Upper lobe of right lung (tissue), 1 donor: Measurements from ENCODE around the gene PCLO. TPM values are rescaled to one million over a fixed set of nuclear protein-coding genes. Genes with fewer than 3 reads are reported as not detected.

Experiments used
- ATAC-seq: fragments of 200-7000 bp; cut with Tn5 transposase; one replicate; pipeline ENCODE4 v1.9.1; 2020; ENCODE audit warnings: mild to moderate bottlenecking, moderate library complexity
- DNase-seq: peaks from one replicate; pipeline ENCODE4 v3.0.0-alpha.2; 2020
- H3K27ac ChIP-seq: fragments of 200-600 bp; one replicate; pipeline ENCODE4 v1.8.0; 2022
- H3K27me3 ChIP-seq: fragments of 200-600 bp; one replicate; pipeline ENCODE4 v1.8.0; 2022; ENCODE audit warnings: mild to moderate bottlenecking
- H3K36me3 ChIP-seq: fragments of 200-600 bp; one replicate; pipeline ENCODE4 v1.8.0; 2022
- H3K4me1 ChIP-seq: fragments of 200-600 bp; one replicate; pipeline ENCODE4 v1.8.0; 2022
- H3K4me3 ChIP-seq: fragments of 200-600 bp; one replicate; pipeline ENCODE4 v1.8.0; 2022; ENCODE audit warnings: mild to moderate bottlenecking
- H3K9me3 ChIP-seq: fragments of 200-600 bp; one replicate; pipeline ENCODE4 v1.8.0; 2022
- CTCF ChIP-seq: fragments of 200-600 bp; IDR thresholded peaks from one replicate; pipeline ENCODE4 v1.8.0; 2022; ENCODE audit warnings: antibody characterized with exemption
- intact Hi-C: fragments of 100-400 bp; cut with DNase I; formaldehyde crosslinking; loops from one replicate; pipeline ENCODE4 v1.11.0; 2022
- long read RNA-seq: library from polyadenylated mRNA; unstranded; transcript quantifications from one replicate; pipeline ENCODE4 v2.0.0, GENCODE V29; 2021
- total RNA-seq: library from RNA; stranded (reverse); fragmentation: NEBNext Ultra II Directional; extraction: Animal tissue kit (Norgen Biotek cat#: 25700); gene quantifications from one replicate; pipeline ENCODE4 v1.2.1, GENCODE V29; 2021
- donor health status: DM: no; HTN: yes; CAD: no; lungs with severe emphysema.

PCLO gene, protein sequence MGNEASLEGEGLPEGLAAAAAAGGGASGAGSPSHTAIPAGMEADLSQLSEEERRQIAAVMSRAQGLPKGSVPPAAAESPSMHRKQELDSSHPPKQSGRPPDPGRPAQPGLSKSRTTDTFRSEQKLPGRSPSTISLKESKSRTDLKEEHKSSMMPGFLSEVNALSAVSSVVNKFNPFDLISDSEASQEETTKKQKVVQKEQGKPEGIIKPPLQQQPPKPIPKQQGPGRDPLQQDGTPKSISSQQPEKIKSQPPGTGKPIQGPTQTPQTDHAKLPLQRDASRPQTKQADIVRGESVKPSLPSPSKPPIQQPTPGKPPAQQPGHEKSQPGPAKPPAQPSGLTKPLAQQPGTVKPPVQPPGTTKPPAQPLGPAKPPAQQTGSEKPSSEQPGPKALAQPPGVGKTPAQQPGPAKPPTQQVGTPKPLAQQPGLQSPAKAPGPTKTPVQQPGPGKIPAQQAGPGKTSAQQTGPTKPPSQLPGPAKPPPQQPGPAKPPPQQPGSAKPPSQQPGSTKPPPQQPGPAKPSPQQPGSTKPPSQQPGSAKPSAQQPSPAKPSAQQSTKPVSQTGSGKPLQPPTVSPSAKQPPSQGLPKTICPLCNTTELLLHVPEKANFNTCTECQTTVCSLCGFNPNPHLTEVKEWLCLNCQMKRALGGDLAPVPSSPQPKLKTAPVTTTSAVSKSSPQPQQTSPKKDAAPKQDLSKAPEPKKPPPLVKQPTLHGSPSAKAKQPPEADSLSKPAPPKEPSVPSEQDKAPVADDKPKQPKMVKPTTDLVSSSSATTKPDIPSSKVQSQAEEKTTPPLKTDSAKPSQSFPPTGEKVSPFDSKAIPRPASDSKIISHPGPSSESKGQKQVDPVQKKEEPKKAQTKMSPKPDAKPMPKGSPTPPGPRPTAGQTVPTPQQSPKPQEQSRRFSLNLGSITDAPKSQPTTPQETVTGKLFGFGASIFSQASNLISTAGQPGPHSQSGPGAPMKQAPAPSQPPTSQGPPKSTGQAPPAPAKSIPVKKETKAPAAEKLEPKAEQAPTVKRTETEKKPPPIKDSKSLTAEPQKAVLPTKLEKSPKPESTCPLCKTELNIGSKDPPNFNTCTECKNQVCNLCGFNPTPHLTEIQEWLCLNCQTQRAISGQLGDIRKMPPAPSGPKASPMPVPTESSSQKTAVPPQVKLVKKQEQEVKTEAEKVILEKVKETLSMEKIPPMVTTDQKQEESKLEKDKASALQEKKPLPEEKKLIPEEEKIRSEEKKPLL (N-terminal part only)
- total RNA-seq = 5.3 TPM
- long read RNA-seq, partial matches to known transcripts = 3 of 4 reads
- long read RNA-seq, other reads (novel, unspliced or antisense) = 1 of 4 reads

DNA sequence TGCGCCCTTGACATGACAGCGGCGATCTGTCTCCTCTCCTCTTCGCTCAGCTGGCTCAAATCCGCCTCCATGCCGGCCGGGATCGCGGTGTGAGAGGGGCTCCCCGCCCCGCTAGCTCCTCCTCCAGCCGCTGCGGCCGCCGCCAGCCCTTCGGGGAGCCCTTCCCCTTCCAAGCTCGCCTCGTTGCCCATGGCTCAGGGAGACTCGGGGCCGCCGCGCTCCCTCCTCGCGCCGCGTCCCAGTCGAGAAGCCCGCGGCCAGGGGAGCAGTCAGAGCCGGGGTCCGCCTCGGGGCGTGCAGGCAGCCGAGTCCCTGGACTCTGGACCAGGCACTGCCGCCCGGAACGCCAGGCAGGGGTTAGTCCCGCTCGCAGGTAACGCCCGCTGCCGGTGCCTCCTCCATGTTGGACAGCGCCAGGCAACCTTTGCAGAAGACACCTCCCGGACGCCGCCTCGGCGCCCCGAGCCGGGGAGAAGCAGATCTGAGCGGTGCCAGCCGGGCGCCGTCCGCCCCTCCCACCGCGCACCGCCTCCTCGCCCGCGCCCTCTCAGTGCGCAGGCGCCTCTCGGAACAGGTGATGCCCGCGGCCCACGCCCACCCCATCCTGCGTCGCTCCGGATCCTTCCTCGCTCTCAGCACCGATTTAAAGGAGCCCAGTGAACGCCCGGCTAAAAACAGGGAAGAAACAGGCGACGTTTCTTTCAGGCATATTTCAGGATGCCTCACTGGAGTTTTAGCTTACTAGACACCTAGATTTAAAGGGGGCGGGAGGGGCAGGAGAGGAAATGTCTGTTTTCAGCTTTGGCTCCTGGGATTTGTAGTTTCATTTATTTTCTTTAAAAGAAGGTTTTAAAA, at the start of gene PCLO:
TSS of gene PCLO (minus strand) at position 483 of the 855 bp plus-strand sequence. CDS start at position 191, 292 bp downstream.
- intact Hi-C loops = no loop called here
- H3K9me3 ChIP-seq = no peaks in the 10 kb centered on the region
- H3K27ac ChIP-seq = peak within 1 kb of the TSS; percentile 77
- peak; percentile 99 for ATAC-seq
- peaks cover 4% of the 10 kb centered on the region for H3K27me3 ChIP-seq
- H3K4me3 ChIP-seq = peak within 1 kb of the TSS; percentile 53
- no peak for TF ChIP-seq CTCF
- DNase-seq = peak; percentile 94
- H3K4me1 ChIP-seq = no peaks in the 10 kb centered on the region
- no peaks in the 10 kb centered on the region for H3K36me3 ChIP-seq

- Histone ChIP-seq H3K36me3 (no peaks in the 10 kb centered on the region), H3K4me1 (no peaks in the 10 kb centered on the region), H3K27me3 (no peaks in the 10 kb centered on the region), H3K4me3 (no peak overlapping the region), H3K9me3 (no peaks in the 10 kb centered on the region), H3K27ac (no peak overlapping the region)
- DNase-seq (no peak), ATAC-seq (no peak)
- TF ChIP-seq CTCF = no peak
- intact Hi-C loops = no loop called here
Observed at GRCh38 chr7:83211685-83212084, 49.0 kb upstream of the PCLO start.

DNA sequence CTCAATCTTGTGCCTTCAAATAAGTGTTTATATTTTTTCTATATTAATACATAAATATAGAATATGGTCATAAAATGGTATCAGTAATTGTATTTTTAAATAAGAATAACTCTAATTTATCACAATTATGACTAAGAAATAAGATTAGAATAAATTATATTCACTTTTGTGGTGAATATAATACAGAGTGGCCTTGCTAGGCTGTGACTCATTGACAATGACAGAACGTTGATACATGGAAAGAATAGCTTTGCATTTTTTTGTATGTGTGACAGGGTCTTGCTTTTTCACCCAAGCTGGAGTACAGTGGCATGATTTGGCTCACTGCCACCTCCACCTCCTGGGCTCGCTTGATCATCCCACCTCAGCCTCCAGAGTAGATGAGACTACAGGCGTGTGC, 47.8 kb upstream of the PCLO start:
- ATAC-seq = no peak

GRCh38 chr7:83204715-83205114, 42.0 kb upstream of the PCLO start:
- Histone ChIP-seq H3K27me3 (no peaks in the 10 kb centered on the region), H3K4me3 (no peak overlapping the region), H3K27ac (no peak overlapping the region), H3K4me1 (no peaks in the 10 kb centered on the region), H3K36me3 (no peaks in the 10 kb centered on the region), H3K9me3 (no peaks in the 10 kb centered on the region)
- DNase-seq (no peak), ATAC-seq (no peak)
- no peak for TF ChIP-seq CTCF
- intact Hi-C loops = no loop called here

More for the DNA sequence above, 47.8 kb upstream of the PCLO start:
- H3K36me3 ChIP-seq = no peaks in the 10 kb centered on the region
- no peaks in the 10 kb centered on the region for H3K4me1 ChIP-seq
- DNase-seq = no peak
- H3K27me3 ChIP-seq = no peaks in the 10 kb centered on the region
- no peak overlapping the region for H3K4me3 ChIP-seq
- no peaks in the 10 kb centered on the region for H3K9me3 ChIP-seq
- TF ChIP-seq CTCF = no peak
- intact Hi-C loops = no loop called here
- H3K27ac ChIP-seq = no peak overlapping the region

DNA sequence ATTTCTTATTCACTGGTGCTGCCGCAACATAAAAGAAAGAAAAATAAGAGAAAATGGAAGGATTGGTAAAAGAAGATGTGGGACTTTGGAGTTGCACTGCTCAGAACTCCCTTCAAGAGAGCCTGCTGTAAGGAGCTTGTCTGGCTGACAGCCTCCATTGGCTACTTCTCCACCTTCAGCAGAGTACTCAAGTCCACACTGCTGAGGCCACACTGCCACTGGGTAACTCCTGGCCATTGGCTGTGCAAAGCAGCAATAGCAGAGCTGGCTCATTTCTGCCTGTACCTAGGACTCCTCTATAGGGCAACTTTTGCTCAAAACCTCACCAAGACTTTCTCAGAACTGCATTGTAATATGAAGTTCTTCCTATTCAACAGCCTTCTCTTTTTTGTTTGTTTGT, 38.7 kb upstream of the PCLO start:
- Histone ChIP-seq H3K27ac (no peak overlapping the region), H3K36me3 (no peaks in the 10 kb centered on the region), H3K27me3 (no peaks in the 10 kb centered on the region), H3K9me3 (no peaks in the 10 kb centered on the region), H3K4me3 (no peak overlapping the region), H3K4me1 (no peaks in the 10 kb centered on the region)
- no peak for TF ChIP-seq CTCF
- DNase-seq = no peak
- ATAC-seq = no peak
- intact Hi-C loops = no loop called here
